Peyer's patch (tissue), 4 donors: ENCODE data around the gene RILPL2. TPM values are rescaled to one million over a fixed set of nuclear protein-coding genes. Genes with fewer than 3 reads are reported as not detected.
"Not testable (repeated sequence)": the region's sequence is repeated elsewhere in the genome, so short reads cannot be mapped to it uniquely, and the experiment has no call there.

ENCODE experiments used
- DNase-seq, 3 donors: peaks; one replicate each; pipeline ENCODE4 v3.0.0-alpha.2; 2017 to 2019
- H3K27ac ChIP-seq, 4 donors: fragments of 200-600 bp; sonication (generic); one replicate each; pipeline ENCODE4 v1.5.1; 2016 to 2019
- H3K27me3 ChIP-seq, 2 donors: fragments of 200-600 bp; sonication (generic); one replicate each; pipeline ENCODE4 v1.5.1; 2019
- H3K36me3 ChIP-seq, 3 donors: fragments of 200-600 bp; sonication (generic); one replicate each; pipeline ENCODE4 v1.5.1; 2016 to 2019
- H3K4me1 ChIP-seq, 4 donors: fragments of 200-600 bp; sonication (generic); one replicate each; pipeline ENCODE4 v1.5.1; 2016 to 2019
- H3K4me3 ChIP-seq, 4 donors: fragments of 200-600 bp; sonication (generic); 1 replicate in 3 of 4; 2 replicates in 1 of 4; pipeline ENCODE4 v1.5.1; 2016 to 2019; ENCODE audit warnings: mild to moderate bottlenecking in 1 of 4
- H3K9me3 ChIP-seq, 4 donors: fragments of 200-600 bp; sonication (generic); one replicate each; pipeline ENCODE4 v1.5.1; 2016 to 2019; ENCODE audit warnings: mild to moderate bottlenecking in 1 of 4
- CTCF ChIP-seq, 6 experiments: fragments of 450-650 bp in 4 of 6; fragments of 200-600 bp in 2 of 6; sonication (generic) in 1 of 6; IDR thresholded peaks; one replicate each; pipeline ENCODE4 v1.5.1; 2017 to 2019; ENCODE audit warnings: antibody characterized with exemption in 6 of 6, mild to moderate bottlenecking in 3 of 6, moderate library complexity in 1 of 6
- POLR2A ChIP-seq, 2 donors: fragments of 450-650 bp; IDR thresholded peaks; one replicate each; pipeline ENCODE4 v1.5.1; 2017; ENCODE audit warnings: antibody characterized with exemption in 2 of 2, mild to moderate bottlenecking in 2 of 2, moderate library complexity in 2 of 2
- total RNA-seq, 4 donors: library from RNA; depleted of rRNA; stranded (reverse); fragments of >200 nt; gene quantifications; one replicate each; pipeline ENCODE4 v1.1.0, GENCODE V29; 2016

RILPL2 gene
- total RNA-seq = 1 to 10 TPM in 3 of 4 donors, under 1 TPM in 1; 0.70 to 9.9 (median 2.3) TPM

GRCh38 chr12:123436017-123436964 lies at the start of gene RILPL2:
Gene RILPL2, minus strand, starts transcription at chr12:123436684. Its CDS starts 264 bp downstream, at chr12:123436420.
- Histone ChIP-seq H3K27me3 (no peaks in the 10 kb centered on the region), H3K36me3 (no peaks in the 10 kb centered on the region), H3K4me3 (peak within 1 kb of the TSS; percentile 69 to 88 (median 79)), H3K9me3 (no peaks in the 10 kb centered on the region), H3K4me1 (peaks cover 0 to 21% (median 5%) of the 10 kb centered on the region in 4 donors), H3K27ac (peak within 1 kb of the TSS; percentile 73 to 95 (median 78))
- TF ChIP-seq POLR2A (IDR thresholded peaks at IDR 0.05) = peak in 1 of 2 donors; percentile 47
- peak in 3 of 6 experiments; percentile 21 to 29 (median 23) for TF ChIP-seq CTCF (IDR thresholded peaks at IDR 0.05)
- DNase-seq = peak; percentile 88 to 96 (median 95)

- Histone ChIP-seq H3K9me3 (no peaks in the 10 kb centered on the region), H3K4me3 (no peak overlapping the region), H3K4me1 (no peaks in the 10 kb centered on the region), H3K27me3 (no peaks in the 10 kb centered on the region), H3K27ac (no peak overlapping the region), H3K36me3 (no peaks in the 10 kb centered on the region)
- no peak for DNase-seq
- TF ChIP-seq POLR2A (IDR thresholded peaks at IDR 0.05) (no peak), CTCF (IDR thresholded peaks at IDR 0.05) (no peak)
These were observed 49.3 kb upstream of the RILPL2 start for GRCh38 chr12:123485756-123486155.

GRCh38 chr12:123483602-123484248 lies 47.2 kb upstream of the RILPL2 start:
- H3K4me3 ChIP-seq = no peak overlapping the region
- H3K27ac ChIP-seq = peak overlapping the region in 1 of 4 donors; percentile 42
- no peak for TF ChIP-seq POLR2A (IDR thresholded peaks at IDR 0.05)
- TF ChIP-seq CTCF (IDR thresholded peaks at IDR 0.05) = no peak
- H3K4me1 ChIP-seq = no peaks in the 10 kb centered on the region
- H3K9me3 ChIP-seq = no peaks in the 10 kb centered on the region
- H3K27me3 ChIP-seq = no peaks in the 10 kb centered on the region
- no peaks in the 10 kb centered on the region for H3K36me3 ChIP-seq
- peak in 2 of 3 donors; percentile 57 to 68 for DNase-seq

GRCh38 chr12:123482876-123483275 lies 46.4 kb upstream of the RILPL2 start:
- no peak overlapping the region for H3K4me3 ChIP-seq
- no peak overlapping the region for H3K27ac ChIP-seq
- H3K27me3 ChIP-seq = no peaks in the 10 kb centered on the region
- H3K4me1 ChIP-seq = no peaks in the 10 kb centered on the region
- no peak for DNase-seq
- H3K36me3 ChIP-seq = no peaks in the 10 kb centered on the region
- no peaks in the 10 kb centered on the region for H3K9me3 ChIP-seq
- TF ChIP-seq CTCF (IDR thresholded peaks at IDR 0.05) (no peak), POLR2A (IDR thresholded peaks at IDR 0.05) (no peak)

GRCh38 chr12:123481251-123481650 lies 44.8 kb upstream of the RILPL2 start:
- H3K27me3 ChIP-seq, H3K36me3 ChIP-seq, DNase-seq, H3K4me1 ChIP-seq, H3K4me3 ChIP-seq, H3K27ac ChIP-seq, H3K9me3 ChIP-seq: not testable (repeated sequence)
